ENCODE data around the gene CHST15.

Gene CHST15

DNA sequence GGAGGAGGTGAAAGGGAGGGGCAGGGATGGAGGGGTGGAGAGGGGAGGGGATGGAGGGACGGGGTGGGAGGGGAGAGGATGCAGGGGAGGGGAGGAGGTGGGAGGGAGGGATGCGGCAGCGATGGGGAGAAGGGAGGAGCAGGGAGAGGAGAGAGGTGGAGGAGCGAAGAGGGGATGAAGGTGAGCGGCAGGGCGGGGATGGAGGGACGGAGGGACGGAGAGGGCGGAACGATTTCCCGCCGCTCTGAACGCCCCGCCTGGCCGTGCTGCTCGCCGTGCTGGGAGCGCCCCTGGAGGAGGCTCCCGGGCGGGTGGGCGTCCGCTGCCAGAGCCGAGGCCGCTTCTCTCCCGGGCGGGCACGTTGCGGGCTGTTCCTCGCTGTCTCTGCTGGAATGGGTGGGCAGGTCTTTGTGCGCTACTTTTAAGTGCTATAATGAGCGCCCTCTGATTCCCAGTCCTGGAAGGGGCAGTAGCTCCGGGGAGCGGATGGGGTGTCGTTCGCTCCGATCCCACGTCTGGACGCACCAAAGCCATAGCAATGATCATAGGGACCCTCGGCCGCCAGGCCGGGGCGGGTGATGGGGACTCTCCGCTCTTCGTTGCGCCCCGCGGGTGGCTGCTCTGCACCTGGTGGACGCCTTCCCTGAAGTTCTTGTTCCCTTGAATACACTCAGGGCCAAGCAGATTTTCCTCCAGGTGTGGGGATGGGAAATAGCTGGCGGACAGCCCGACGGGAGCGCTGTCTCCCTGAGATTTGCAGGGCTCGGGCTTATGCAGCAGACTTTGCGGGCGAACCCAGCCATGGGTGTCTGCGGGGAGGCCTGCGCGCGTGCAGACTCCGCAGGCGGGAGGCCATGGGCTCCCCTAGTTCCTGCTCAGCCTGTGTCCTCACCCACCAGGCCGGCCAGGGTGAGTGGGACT, 120.7 kb downstream of the CHST15 start:
- H3K4me3 ChIP-seq (ENCODE audit: low read depth in 1 of 2, low read length in 1 of 2): no peak overlapping the region
- H3K27me3 ChIP-seq: peaks cover 99% of the 10 kb centered on the region

DNA sequence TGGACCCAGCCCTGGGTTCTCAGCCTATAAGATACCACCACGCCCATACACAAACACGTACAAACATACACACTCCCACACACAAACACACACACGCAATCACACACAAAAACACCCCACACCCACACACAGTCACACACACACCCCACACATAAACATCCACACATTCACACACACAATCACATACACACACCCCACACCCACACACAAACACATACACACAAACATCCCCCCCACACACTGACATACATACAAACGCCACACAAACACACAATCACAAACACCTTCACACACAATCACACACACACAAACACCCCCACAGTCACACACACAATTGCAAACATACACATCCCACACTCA, 122.5 kb downstream of the CHST15 start:
- Histone ChIP-seq H3K4me1 (ENCODE audit: control insufficient read depth in 1 of 2, insufficient read depth in 1 of 2, low read depth in 1 of 2, low read length in 1 of 2) (no peaks in the 10 kb centered on the region), H3K27ac (no peak overlapping the region), H3K27me3 (peaks cover 99% of the 10 kb centered on the region), H3K4me3 (ENCODE audit: low read depth in 1 of 2, low read length in 1 of 2) (no peak overlapping the region), H3K9me3 (no peaks in the 10 kb centered on the region), H3K36me3 (no peaks in the 10 kb centered on the region)
- TF ChIP-seq, protein P1, sequence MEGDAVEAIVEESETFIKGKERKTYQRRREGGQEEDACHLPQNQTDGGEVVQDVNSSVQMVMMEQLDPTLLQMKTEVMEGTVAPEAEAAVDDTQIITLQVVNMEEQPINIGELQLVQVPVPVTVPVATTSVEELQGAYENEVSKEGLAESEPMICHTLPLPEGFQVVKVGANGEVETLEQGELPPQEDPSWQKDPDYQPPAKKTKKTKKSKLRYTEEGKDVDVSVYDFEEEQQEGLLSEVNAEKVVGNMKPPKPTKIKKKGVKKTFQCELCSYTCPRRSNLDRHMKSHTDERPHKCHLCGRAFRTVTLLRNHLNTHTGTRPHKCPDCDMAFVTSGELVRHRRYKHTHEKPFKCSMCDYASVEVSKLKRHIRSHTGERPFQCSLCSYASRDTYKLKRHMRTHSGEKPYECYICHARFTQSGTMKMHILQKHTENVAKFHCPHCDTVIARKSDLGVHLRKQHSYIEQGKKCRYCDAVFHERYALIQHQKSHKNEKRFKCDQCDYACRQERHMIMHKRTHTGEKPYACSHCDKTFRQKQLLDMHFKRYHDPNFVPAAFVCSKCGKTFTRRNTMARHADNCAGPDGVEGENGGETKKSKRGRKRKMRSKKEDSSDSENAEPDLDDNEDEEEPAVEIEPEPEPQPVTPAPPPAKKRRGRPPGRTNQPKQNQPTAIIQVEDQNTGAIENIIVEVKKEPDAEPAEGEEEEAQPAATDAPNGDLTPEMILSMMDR (IDR thresholded peaks at IDR 0.05): no peak

More for the DNA sequence above, 120.7 kb downstream of the CHST15 start:
- TF ChIP-seq, protein P1 (IDR thresholded peaks at IDR 0.05): no peak
- Histone ChIP-seq H3K9me3 (no peaks in the 10 kb centered on the region), H3K36me3 (no peaks in the 10 kb centered on the region), H3K4me1 (ENCODE audit: control insufficient read depth in 1 of 2, insufficient read depth in 1 of 2, low read depth in 1 of 2, low read length in 1 of 2) (no peaks in the 10 kb centered on the region), H3K27ac (no peak overlapping the region)

DNA sequence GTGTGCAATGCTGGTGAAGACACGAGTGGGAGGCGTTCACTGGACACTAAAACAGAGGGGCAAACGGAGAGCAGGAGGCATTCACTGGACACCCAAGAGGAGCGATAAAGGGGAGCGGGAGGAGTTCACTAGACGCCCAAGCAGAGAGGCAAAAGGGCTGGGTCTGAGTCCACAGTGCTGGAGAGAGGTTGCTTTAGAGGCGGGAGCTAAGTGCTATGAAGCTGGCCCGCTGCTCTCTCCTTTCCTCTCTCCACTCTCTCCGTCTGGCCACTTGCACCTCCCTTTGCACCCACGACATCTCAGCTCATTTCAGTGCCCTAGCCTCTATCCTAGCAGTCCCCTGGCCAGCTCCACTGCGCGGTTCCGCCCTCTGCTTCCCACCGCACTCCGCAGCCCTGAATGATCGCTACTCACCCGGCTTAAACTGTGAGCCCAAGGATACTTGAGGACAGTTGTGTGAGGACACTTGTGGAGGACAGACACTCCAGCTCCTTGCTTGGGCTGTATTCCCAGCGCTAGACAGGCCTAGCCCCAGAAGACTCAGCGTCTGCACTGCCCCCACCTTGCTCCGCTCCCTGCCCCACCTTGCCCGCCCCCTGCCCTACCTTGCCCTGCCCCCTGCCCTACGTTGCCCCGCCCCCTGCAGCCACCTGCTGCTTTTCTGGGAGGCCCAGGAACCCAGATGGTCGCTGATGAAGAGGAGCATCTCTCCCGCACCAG, 123.0 kb downstream of the CHST15 start:
- TF ChIP-seq, protein P1 (IDR thresholded peaks at IDR 0.05): no peak
- H3K27ac ChIP-seq: no peak overlapping the region
- no peak overlapping the region for H3K4me3 ChIP-seq (ENCODE audit: low read depth in 1 of 2, low read length in 1 of 2)
- peaks cover 97% of the 10 kb centered on the region for H3K27me3 ChIP-seq
- no peaks in the 10 kb centered on the region for H3K36me3 ChIP-seq
- no peaks in the 10 kb centered on the region for H3K9me3 ChIP-seq
- no peaks in the 10 kb centered on the region for H3K4me1 ChIP-seq (ENCODE audit: control insufficient read depth in 1 of 2, insufficient read depth in 1 of 2, low read depth in 1 of 2, low read length in 1 of 2)

DNA sequence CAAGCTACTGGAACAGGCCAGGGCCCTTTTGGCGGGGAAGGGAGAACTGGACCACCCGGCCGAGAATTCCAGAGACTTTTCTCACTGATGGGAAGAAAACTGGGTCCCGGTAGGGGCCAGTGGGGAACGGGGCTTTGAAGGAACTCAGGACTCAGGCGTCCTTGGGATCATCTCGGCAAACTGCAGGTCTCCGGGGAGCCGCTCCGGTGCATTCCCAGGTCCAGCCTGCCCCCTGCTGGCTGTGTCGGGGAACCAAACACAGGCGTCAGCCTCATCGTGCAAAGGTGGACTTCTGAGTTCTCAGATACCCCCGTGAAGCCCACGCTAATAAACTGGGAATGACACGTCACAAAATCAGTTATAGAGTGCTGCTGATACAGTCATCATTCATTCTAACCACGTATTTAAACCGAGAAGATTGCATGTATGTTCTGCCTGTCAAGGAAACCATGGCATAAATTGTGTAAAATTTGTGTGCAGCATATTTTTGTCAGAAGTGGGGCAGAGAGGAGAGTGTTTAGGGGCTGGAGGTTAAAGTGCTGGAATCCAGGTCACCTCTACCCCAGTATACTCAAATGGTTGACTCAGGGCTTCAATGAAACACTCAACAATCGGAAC, 125.7 kb downstream of the CHST15 start:
- TF ChIP-seq, protein P1 (IDR thresholded peaks at IDR 0.05): peak; percentile 37
- H3K4me1 ChIP-seq (ENCODE audit: control insufficient read depth in 1 of 2, insufficient read depth in 1 of 2, low read depth in 1 of 2, low read length in 1 of 2): no peaks in the 10 kb centered on the region
- no peaks in the 10 kb centered on the region for H3K9me3 ChIP-seq
- H3K36me3 ChIP-seq: no peaks in the 10 kb centered on the region
- H3K4me3 ChIP-seq (ENCODE audit: low read depth in 1 of 2, low read length in 1 of 2): no peak overlapping the region
- peaks cover 97% of the 10 kb centered on the region for H3K27me3 ChIP-seq
- H3K27ac ChIP-seq: no peak overlapping the region

DNA sequence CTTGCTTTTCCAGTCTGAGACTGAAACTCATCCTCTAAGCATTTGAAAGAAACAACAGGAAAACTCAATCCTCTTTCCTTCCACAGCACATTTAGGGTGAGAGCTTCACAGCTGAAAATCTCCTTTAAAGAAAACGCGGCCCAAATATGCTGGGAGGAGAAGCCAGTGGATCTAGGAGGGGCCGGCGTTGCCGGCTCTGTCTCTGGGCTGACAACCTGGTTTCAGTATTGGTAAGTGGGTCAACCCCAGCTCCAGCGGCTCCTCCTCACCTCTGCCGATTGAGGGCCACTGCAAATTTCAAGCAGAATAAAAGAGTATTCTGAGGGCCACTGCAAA, 126.5 kb downstream of the CHST15 start:
- TF ChIP-seq, protein P1 (IDR thresholded peaks at IDR 0.05): no peak
- H3K4me3 ChIP-seq (ENCODE audit: low read depth in 1 of 2, low read length in 1 of 2): no peak overlapping the region

More for the DNA sequence above, 126.5 kb downstream of the CHST15 start:
- Histone ChIP-seq H3K9me3 (no peaks in the 10 kb centered on the region), H3K27me3 (peaks cover 99% of the 10 kb centered on the region), H3K36me3 (no peaks in the 10 kb centered on the region), H3K27ac (no peak overlapping the region), H3K4me1 (ENCODE audit: control insufficient read depth in 1 of 2, insufficient read depth in 1 of 2, low read depth in 1 of 2, low read length in 1 of 2) (no peaks in the 10 kb centered on the region)
